NCI-H2029 (cell line): Measurements from ENCODE around the gene CFAP99.
"Not testable (repeated sequence)": the region's sequence is repeated elsewhere in the genome, so short reads cannot be mapped to it uniquely, and the experiment has no call there.

Experiments used
- DNase-seq: peaks from one replicate; lab custom pipeline; 2025; lab: John Stamatoyannopoulos, UW

CFAP99 gene

DNA sequence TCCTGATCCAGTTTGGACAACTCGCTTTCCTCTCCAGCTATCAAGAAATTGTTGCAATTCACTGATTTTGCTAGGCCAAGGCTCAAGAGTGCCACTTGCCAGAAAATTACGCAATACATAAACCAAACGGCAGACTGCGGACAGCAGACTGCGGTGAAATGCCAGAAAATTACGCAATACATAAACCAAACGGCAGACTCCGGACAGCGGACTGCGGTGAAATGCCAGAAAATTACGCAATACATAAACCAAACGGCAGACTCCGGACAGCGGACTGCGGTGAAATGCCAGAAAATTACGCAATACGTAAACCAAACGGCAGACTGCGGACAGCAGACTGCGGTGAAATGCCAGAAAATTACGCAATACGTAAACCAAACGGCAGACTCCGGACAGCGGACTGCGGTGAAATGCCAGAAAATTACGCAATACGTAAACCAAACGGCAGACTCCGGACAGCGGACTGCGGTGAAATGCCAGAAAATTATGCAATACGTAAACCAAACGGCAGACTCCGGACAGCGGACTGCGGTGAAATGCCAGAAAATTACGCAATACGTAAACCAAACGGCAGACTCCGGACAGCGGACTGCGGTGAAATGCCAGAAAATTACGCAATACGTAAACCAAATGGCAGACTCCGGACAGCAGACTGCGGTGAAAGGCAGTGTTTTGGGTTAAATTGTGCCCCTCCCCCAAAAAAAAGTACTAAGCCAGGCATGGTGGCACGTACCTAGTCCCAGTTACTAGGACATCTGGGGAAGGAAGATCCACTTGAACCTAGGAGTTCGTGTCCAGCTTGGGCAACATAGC lies 11.4 kb downstream of the CFAP99 start:
- DNase-seq = not testable (repeated sequence)

DNA sequence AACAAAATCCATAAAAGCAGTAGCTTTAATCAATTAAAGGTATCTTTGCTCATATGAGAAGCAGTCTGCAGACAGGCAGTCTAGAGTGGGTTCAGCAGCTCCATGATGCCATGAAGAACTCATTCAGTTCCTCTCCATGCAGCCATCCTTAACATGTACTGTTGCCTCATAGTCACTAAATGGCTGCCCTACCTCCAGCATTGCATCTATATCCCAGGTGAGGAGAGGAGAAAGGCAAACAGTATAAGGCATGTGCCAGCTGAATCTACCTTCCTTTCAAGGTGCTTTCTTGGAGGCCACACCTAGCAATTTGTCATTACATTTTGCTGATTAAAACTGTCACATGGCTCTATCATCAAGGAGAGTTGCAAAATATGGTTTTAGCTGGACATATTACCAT lies 13.2 kb downstream of the CFAP99 start:
- DNase-seq = no peak

DNA sequence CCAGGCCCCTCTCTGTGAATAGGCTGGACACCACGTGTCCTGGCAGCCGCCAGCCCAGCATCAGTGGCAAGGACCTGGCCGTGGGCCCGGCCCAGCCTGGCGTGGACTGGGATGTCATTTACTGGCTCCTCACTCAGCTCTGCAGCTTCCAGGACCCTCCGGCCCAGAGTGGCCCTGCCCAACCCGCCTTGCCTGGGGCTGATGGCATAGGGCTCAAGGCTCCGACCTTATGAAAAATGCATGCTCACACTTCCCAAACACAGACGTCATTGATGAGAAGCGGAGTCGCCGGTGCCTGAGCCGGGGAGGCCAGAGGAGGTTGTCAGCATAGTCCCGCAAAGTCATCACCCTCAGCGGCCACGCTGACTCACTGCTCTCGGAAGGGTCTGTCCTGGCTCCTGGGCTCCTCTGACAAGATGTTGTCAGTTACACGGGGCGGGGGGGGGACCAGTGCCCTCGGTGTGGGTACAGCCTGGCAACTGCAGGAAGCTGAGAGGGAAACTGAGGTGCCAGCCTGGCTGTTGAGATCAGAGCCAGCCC lies 14.3 kb downstream of the CFAP99 start:
- no peak for DNase-seq

DNA sequence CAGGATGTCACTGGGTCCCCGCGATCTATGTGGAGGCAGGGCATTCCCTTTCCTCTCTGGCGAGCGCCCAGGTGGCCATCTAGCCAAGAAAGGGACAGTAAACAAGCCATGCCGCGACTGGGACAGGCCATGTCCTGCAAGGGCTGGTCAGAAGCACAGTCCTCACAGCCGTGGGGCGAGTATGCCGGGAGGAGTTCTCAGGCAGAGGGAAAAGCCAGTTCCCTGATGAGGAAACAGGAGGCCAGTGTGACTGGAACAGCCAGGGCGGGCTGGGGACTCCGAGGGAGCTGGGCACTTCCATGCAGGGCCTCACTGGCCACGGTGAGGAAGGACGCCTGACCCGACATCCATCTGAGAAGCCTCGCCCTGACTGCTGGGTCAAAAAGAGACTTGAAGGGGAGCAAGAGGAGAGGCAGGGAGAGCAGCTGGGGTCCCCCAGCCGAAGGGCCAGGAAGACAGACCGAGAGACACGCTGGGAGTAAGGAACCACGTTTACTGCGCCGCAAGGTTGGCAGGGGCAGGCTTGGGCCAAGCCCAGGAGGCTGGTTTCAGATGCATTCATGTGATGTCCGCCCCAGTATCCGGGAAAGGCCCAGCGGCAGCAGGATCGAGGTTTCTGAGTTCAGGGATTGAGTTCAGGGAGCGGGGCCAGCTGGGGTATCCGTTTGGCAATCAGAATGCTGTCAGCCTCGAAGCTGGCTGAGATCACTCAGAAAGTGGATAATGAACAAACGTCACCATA lies 15.0 kb downstream of the CFAP99 start:
- DNase-seq = no peak

DNA sequence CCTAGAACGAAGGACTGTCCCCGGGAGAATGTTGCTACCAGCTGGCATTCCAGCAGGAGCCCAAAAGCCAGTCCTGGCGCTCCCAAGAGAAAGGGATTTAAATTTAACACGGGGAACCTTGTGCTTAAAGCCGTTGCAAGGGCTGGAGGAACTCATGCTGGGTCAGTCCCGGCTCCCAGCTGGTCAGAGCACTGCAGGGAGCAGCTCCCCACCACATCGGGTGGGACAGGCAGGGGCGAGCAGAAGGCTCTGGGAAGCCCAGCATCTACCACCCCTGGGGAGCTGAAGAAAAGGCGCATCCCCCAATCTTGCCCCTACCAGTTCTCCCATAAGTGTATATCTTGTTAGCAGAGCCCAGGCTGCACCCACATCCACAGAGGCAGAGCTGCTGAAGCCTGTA lies 15.7 kb downstream of the CFAP99 start:
- no peak for DNase-seq

DNA sequence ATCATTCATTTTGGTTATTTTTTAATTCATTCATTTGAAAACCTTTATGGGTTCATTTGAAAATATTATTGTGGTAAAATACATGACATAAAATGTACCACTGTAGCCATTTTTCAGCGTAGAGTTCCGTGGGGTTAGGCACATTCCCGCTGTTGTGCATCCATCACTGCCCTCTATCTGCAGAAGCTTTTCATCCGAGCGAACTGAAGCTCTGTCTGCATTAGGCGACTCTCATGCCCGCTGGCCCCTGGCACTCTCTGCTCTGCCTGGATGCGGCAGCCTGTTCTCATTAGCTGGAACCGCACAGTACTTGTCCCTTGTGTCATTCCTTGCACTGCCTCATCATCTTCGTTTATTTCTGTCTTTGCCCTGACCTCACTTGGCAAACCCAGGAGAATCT lies 17.5 kb downstream of the CFAP99 start:
- no peak for DNase-seq

DNA sequence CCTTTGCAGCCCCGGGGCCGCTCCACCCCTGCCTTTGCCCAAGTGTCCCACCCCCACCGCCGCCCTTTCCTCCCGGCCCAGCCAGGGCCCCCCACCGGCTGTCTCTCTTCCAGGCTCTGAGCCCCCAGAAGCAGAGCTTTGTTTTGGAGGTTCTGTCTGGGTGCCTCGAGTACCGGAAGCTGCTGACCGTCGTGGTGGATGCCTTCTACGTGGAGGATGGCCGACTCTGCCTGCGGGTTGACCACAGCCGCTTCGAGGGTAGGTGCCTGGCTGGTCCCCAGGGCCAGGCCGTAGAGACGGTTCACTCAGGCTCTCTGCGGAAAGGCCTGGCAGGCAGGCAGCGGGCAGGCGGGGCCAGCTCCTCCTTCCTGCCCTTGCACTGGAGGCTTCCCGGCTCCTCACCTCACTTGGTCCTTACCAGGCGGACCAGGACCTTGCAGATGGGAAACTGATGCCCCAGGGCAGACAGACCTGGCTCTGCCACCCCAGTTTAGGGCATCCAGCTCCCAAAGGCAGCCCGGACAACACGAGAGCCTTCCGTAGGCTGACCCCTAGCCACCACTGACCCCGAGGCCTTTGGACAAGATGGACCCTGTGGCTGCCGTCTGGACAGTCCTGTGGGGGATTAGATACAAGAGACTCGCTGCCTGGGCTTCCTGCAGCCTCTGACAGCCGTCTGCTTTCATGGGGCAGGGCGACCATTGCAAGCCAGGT lies 18.2 kb downstream of the CFAP99 start:
- DNase-seq = no peak

DNA sequence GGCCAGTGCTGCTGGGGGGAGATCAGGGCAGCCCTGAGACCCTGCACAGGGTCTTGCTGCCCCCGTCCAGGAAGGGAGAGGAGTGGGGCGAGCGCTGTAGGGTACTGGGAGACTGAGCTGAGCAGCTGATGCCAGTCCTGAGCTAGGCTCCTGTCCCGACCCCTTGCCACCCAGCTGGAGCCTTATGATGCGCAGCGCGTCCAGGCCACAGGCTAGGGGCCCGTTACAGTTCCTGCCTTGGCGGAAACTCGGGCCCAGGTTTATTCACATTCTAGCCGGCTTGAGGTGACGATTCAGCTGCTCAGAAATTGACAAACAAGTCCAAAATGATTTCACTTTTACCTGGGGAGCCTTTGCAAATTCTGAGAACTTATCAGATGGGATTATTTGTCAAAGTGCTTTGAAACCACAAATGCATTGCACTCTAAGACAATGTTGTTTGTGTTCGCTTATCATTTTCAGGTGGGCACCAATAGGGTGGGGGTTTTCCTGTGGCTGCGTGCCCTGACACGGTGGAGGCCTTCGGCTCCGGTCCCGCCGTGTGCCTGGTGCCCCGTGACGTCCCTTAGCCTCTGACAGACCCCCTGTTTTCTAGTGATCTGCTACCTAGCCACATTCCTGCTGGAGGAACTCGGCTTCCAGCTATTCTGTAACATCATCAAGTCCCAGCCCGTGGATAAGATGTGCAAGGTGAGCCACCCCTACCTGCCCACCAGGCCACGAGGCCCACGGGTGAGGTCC lies 18.9 kb downstream of the CFAP99 start:
- no peak for DNase-seq

DNA sequence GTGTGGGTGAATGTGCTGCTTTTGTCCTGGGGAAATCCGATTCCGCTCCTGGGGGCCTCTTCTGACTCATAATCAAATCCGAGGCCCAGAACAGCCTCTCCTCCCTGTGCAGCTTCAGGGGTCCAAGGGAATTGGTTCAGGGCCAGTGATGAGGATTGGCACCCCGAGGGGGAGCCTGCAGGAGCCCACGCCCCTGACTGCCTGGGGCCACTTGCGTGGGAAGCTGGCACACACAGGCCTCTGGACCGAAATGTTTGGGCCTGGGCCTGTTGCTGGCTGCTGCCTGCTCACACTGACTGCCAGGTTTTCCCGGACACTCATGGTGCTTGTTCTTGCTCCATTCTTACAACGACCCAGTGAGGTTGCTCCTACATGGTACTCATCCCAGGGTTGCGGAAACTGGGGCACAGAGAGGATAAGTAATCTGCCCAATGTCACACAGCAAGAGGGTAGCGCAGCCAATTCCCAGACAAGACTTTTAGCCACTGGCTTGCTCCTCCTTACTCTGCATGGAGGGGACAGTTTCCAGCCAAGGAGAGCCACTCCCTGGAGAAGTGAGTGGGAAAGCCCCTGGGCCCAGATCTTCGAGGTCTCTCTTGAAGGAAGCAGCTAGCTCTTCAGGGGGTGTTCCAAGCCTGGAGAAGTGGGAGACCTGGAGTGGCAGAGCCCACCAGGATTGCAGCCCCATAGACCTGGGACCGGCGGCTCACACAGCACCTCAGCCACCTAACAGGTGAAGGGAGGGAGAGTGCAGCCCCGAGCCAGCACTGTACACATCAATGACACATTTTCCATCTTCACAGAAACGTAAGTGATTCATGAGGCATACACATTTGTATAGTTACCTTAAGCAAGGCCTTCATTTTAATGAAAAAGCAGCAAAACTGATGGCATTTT lies 20.3 kb downstream of the CFAP99 start:
- no peak for DNase-seq

DNA sequence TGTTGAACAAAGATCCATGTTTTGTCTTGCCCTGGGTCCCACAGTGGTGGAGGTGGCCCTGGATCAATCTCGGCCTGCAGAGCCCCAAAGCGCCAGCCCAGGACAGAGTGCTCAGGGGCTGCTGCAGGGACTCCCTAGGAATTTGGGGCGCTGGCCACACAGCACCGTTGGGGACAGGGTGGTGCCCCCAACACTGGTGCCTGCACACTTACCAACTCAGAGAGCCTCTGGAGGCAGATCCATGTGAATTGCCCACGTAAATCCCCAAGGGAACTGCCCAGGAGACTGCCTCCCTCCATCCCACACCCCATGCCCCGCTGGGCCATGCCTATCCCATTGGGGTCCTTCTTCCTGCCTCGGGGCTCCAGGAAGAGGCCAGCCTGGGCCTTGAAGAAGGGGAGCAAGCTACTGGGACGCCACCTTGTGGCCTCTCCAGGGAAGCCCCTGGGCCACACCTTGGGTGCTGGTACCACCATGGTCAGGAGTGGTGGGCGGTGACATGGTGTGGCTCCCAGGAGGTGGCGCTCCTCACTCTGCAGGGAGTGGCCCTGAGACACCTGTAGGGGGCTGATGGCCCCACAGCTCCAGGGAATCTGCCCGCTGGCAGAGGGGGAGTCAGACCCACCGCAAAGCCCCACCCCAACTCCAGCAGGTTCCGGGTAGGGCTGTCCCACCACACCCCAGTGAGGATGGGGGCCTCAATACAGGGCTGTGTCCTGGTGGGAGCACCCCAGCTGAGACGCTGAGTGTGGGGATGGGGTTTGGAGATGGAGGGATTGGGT lies 22.8 kb downstream of the CFAP99 start:
- no peak for DNase-seq

DNA sequence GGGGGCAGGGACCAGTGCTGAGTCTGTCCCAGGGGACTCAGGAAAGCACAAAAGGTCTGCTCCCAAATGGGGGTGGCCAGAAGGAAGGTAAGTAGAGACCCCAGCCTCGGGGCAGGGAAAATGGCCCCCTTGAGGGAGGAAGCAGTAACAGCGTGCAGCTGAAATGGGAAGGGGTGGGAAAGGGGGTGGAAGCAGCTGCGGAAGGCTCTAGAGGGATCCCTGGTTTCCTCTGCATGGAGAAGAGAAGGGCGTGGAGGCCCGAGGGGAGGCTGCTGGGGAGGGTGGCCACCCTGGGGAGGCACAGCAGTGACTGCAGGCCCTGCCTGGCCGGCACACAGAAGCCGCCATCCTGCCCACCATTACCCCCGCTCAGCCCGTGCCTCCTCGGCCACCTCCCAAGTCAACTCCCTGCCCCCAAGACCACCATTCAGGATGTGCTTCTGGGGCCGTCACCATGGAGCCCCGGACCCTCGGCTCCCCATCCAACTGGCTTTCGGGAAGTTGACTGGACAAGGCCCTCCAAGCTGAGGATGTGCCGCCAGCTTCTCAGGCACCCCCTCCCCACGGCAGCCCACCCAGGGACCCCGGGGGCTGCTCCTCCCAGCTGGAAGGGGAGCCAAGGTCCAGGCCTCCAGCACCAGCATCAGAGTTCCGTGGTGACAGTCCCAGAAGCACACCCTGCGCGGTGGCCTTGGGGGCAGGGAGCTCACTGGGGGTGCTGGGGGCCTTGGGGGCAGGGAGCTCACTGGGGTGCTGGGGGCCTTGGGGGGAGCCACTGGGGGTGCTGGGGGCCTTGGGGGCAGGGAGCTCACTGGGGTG lies 23.6 kb downstream of the CFAP99 start:
- DNase-seq = no peak

DNA sequence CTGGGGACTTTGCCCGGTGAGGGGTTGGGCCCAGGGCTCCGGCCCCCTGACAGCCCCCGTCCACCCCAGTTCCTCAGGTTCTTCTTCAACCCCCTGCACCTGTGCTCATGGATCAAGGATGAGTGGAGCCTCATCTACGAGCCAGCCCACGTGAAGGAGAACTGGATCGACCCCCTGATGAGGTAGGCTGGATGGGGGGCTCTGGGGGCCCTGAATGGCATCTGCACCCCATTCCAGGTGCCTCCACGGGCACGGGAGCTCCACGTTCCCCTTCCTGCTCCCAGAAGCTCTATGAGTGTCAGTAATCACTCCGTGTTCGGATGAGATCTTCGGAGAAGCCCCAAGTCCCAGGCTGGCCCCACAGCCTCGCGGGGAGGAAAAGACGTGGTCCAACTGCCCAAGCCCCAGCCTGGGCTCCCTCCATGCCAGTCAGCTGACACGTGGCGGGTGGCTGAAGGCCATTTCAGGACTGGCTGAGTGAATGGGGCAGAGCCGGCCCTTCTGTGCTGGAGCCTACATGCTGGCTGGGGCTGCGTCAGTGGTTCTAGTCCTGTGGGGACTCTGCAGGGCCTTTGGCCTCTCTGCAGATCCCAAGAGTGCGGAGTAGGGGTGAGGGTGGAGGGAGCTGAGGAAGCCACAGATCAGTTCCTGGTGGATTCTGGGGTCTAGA lies 24.4 kb downstream of the CFAP99 start:
- no peak for DNase-seq

DNA sequence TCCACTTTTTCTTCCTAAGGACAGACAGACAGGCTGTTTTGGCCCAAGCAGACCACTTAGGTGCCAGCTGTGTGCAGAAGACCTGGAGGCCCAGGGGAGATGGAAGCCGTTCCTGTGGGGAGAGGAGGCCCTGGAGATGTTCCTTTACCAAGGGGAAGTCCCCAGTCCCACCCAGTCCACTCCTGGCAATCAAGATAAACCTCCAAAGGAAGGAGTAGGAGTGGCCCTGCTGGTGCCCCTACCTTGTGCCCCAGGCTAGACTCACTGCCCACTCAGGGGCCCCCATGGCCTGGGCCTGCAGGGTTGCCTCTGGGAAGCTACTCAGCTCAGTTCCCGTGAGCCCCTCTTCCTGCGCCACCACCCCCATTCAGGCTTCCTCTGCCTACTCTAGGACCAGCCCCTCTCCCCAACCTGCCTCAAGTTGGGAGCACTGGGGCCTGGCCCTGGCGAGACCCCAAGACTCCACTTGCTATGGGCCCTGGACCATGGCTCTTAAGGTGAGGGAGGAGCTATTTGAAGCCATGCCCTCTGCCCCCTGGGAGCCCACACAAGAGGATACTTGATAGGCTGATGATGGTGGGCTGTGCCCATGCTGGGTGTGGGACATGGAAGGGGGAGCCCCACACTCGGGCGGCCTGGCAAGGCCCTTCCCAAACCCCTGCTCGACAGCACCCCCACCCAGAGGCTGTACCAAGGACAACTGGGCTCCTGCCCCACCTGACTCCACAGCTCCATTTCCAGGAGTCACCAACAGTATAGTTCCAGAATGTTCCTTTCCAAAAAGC lies 25.4 kb downstream of the CFAP99 start:
- DNase-seq = no peak

DNA sequence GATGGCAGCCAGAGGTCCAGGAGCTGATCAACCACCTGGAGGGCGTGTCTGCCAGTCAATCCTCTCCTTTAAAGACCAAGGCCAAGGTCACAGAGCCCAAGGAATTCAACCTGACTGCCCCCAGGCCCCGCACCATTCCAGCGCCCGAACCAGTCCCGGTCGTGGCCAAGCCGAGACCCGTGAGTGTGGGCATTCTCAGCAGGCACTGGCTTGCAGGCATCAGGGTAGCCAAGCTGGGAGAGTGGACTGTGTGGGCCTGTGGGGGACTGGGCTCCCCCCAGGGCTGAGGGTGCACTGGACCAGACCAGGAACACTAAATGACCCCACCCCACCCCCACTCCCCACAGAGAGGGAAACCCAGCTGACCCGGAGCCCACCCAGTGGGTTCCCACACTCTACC lies 26.4 kb downstream of the CFAP99 start:
- no peak for DNase-seq

DNA sequence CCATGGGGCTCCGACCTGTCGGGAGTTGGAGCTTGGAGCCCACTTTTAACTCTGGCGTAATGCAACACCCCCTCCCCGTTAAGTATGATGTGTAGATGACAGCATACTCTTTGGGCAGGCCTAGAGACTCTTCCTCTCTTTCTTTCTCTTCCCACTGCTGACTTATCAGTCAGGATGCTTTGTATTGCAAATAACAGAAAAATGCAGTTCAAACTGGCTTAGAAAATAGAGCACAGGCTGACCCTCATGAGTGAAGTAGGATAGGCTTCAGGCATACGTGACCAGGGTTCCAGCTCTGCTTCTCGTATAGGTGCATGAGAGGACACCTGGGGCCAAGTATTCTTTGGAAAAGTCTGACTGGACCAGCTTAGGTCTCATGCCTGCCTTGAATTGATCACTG lies 26.8 kb downstream of the CFAP99 start:
- no peak for DNase-seq

DNA sequence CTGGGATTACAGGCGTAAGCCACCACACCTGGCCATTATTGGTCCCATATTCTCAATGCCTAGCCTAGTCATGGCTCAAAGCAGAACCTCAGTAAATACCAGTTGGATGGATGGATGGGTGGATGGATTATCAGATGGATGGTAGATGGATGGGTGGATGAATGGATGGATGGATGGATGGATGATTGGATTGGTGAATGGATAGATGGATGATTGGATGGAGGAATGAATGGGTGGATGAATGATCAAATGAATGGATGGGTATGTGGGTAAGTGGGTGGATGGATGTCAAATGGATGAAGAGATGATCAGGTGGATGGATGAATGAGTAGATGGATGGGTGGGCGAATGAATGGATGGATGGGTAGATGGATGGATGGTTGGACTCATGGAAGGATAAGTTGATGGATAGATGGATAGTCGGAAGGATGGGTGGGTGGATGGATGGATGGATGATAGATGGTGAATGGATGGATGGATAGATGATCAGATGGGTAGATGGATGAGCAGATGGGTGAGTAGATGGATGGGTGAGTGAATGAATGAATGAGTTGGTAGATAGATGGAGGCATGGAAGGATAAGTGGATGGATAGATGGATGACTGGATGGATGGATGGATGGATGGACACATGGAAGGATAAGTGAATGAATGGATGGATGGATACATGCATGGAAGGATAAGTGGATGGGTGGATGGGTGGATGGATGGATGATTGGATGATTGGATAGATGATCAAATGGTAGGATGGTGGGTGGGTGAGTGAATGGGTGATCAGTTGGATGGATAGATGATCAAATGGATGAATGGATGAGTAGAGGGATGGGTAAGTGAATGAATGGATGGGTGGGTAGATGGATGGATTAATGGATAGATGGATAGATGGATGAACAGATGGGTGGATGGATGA lies 28.2 kb downstream of the CFAP99 start:
- DNase-seq = no peak

DNA sequence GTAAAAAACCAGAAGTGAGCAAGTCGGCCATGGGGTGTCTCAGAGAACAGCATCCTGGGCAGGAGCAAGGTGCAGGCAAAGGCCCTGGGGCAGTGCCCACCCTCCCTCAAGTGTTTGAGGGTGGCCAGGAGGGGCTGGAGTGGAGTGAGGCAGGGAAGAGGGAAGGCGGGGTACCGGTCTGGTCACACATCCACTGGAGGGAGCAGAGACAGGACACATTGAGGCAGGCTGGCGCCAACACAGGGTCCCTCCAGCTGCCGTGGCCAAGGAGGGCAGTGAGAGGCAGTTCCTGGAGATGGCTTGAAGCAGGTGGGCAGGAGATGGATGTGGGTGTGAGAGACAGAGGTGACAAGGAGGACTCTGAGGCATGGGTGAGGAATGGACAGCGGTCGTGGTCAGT lies 29.8 kb downstream of the CFAP99 start:
- DNase-seq = no peak
